Activated CD4-positive, alpha-beta T cell treated with anti-CD3 and anti-CD28 coated beads for 4 hours (primary cell): ENCODE measurements around the gene BCL2L12.

Experiments used
- DNase-seq, 2 donors: peaks; one replicate each; pipeline ENCODE4 v3.0.0-alpha.2; 2020

BCL2L12 gene

GRCh38 chr19:49642492-49643035 lies 23.2 kb upstream of the BCL2L12 start:
- DNase-seq = no peak

GRCh38 chr19:49643466-49643865 lies 22.3 kb upstream of the BCL2L12 start:
- DNase-seq = no peak

- DNase-seq = no peak
These were observed 20.1 kb upstream of the BCL2L12 start for GRCh38 chr19:49645592-49645991.

- no peak for DNase-seq
These were observed 19.7 kb upstream of the BCL2L12 start for GRCh38 chr19:49645995-49646394.

GRCh38 chr19:49646586-49646985 lies 19.1 kb upstream of the BCL2L12 start:
- no peak for DNase-seq

GRCh38 chr19:49651029-49651819 lies 14.5 kb upstream of the BCL2L12 start:
- no peak for DNase-seq

GRCh38 chr19:49651820-49652550 lies 13.7 kb upstream of the BCL2L12 start:
- no peak for DNase-seq

- no peak for DNase-seq
These were observed 12.9 kb upstream of the BCL2L12 start for GRCh38 chr19:49652551-49653465.

- DNase-seq = no peak
These were observed 12.3 kb upstream of the BCL2L12 start for GRCh38 chr19:49653466-49653806.

- no peak for DNase-seq
These were observed 11.2 kb upstream of the BCL2L12 start for GRCh38 chr19:49654581-49654980.

- no peak for DNase-seq
These were observed 9.9 kb upstream of the BCL2L12 start for GRCh38 chr19:49655570-49656455.

GRCh38 chr19:49656456-49657109 lies 9.2 kb upstream of the BCL2L12 start:
- no peak for DNase-seq

GRCh38 chr19:49657493-49658138 lies 8.1 kb upstream of the BCL2L12 start:
- no peak for DNase-seq

GRCh38 chr19:49658139-49658517 lies 7.6 kb upstream of the BCL2L12 start:
- DNase-seq = no peak

- DNase-seq = no peak
These were observed 6.9 kb upstream of the BCL2L12 start for GRCh38 chr19:49658566-49659442.

GRCh38 chr19:49660338-49660961 lies 5.3 kb upstream of the BCL2L12 start:
- no peak for DNase-seq

GRCh38 chr19:49662011-49662410 lies 3.7 kb upstream of the BCL2L12 start:
- DNase-seq = no peak

- DNase-seq = no peak
These were observed 2.5 kb upstream of the BCL2L12 start for GRCh38 chr19:49663224-49663623.
